CD4-positive, alpha-beta T cell (primary cell): ENCODE data around the gene FBXL15. TPM values are rescaled to one million over a fixed set of nuclear protein-coding genes. Genes with fewer than 3 reads are reported as not detected.

Experiments used
- ATAC-seq: fragments of 200-7000 bp; cut with Tn5 transposase; one replicate; pipeline ENCODE4 v1.10.0; 2022; ENCODE audit warnings: mild to moderate bottlenecking; ENCODE audit not compliant: poor library complexity
- CTCF ChIA-PET: fragments of 350-600 bp; sonication (Branson Sonifier 250); formaldehyde crosslinking; loops from one replicate; lab custom pipeline; 2021; ENCODE audit warnings: antibody characterized with exemption, inconsistent platforms; lab: Charles Lee
- POLR2A ChIA-PET: fragments of 350-600 bp; sonication (Branson Sonifier 250); formaldehyde crosslinking; loops from one replicate; lab custom pipeline; 2021; ENCODE audit warnings: antibody characterized with exemption, inconsistent platforms; lab: Charles Lee
- DNase-seq, 14 experiments: peaks; one replicate each; pipeline ENCODE4 v3.0.0-alpha.2; 2013 to 2020; ENCODE audit warnings: mixed read lengths in 2 of 14
- H3K27ac ChIP-seq, 2 donors: one replicate each; pipeline versions ENCODE4 v1.5.1 to v1.7.0; 2013; ENCODE audit warnings: low read length in 2 of 2, low read depth in 1 of 2, mild to moderate bottlenecking in 1 of 2
- H3K27me3 ChIP-seq, 2 experiments: 1 replicate in 1 of 2; 2 replicates in 1 of 2; pipeline versions ENCODE4 v1.6.1 to v1.7.0; 2013; ENCODE audit warnings: low read length in 2 of 2, control low read depth in 1 of 2, mild to moderate bottlenecking in 1 of 2, moderate library complexity in 1 of 2; ENCODE audit not compliant: insufficient read depth in 2 of 2, control insufficient read depth in 1 of 2
- H3K36me3 ChIP-seq: one replicate; pipeline ENCODE4 v1.6.1; 2013; ENCODE audit warnings: low read length, control low read depth; ENCODE audit not compliant: insufficient read depth
- H3K4me1 ChIP-seq: one replicate; pipeline ENCODE4 v1.6.1; 2013; ENCODE audit warnings: low read length, control low read depth; ENCODE audit not compliant: insufficient read depth
- H3K4me3 ChIP-seq: one replicate; pipeline ENCODE4 v1.5.1; 2013; ENCODE audit warnings: mild to moderate bottlenecking, low read length, moderate library complexity
- H3K9me3 ChIP-seq, 2 experiments: 1 replicate in 1 of 2; 2 replicates in 1 of 2; pipeline versions ENCODE4 v1.6.1 to v1.7.0; 2013; ENCODE audit warnings: low read length in 2 of 2, mild to moderate bottlenecking in 2 of 2, control low read depth in 1 of 2, moderate library complexity in 1 of 2; ENCODE audit not compliant: control insufficient read depth in 1 of 2, insufficient read depth in 1 of 2
- H3K27ac Mint-ChIP-seq: one replicate; pipeline ENCODE4 v1.8.0; 2020; ENCODE audit warnings: mixed read lengths
- H3K27me3 Mint-ChIP-seq: one replicate; pipeline ENCODE4 v1.8.0; 2021; ENCODE audit warnings: mixed read lengths
- H3K36me3 Mint-ChIP-seq: one replicate; pipeline ENCODE4 v1.8.0; 2021; ENCODE audit warnings: low read depth, mixed read lengths
- H3K4me1 Mint-ChIP-seq: one replicate; pipeline ENCODE4 v1.8.0; 2021; ENCODE audit warnings: low read depth, mixed read lengths
- H3K4me3 Mint-ChIP-seq: one replicate; pipeline ENCODE4 v1.8.0; 2020; ENCODE audit warnings: mild to moderate bottlenecking, mixed read lengths
- H3K9me3 Mint-ChIP-seq: one replicate; pipeline ENCODE4 v1.8.0; 2020; ENCODE audit warnings: mixed read lengths
- intact Hi-C, 2 experiments: fragments of 100-400 bp; cut with DNase I in 1 of 2; cut with micrococcal nuclease in 1 of 2; formaldehyde crosslinking; loops; one replicate each; pipeline versions ENCODE4 v1.15.1 to v1.9.0; 2023 to 2025; cut with DNase I, micrococcal nuclease
- total RNA-seq, 174 experiments: library from RNA in 2 of 174; stranded (reverse) in 2 of 174; gene quantifications; one replicate each; pipeline ENCODE4 v1.2.3 and lab custom pipeline; 2021 to 2026
- TF ChIP-seq, protein P1 (sequence below): fragments of 200-600 bp; IDR thresholded peaks from one replicate; pipeline ENCODE4 v1.8.0; 2022; ENCODE audit warnings: antibody characterized with exemption, mild to moderate bottlenecking

FBXL15 gene
- total RNA-seq, 2 experiments from 2014 or later: 10.2 to 10.4 TPM

DNA sequence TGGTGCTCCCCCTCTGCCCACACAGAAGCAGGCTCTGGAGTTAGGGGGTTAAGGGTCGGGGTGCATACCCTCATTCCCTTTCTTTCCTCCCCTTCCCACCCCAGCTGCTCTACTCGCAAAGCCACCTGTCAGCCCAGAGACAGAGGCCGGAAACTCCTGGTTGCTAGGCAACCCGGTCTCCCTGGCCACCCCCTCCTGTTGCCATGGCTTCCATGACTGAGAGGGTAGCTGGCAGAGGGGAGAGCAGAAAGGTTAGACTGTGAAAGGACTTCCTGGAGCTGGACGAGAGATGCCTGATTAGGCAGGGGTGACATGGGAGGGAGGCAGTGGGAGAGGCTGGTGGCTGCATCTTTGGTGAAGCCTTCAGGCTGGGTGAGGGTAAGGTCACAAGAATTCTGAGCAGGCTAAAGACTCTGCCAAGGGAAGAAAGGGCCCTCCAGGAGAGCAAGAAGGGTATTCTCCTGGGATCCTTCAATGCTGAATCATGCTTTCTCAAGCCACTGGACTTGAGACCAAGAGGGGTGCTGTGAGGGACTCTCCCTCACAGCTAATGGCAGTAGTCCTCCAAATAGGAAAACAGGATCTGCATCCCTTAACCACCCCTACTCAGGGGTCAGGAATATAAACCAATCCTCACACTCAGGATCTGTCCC is 7.5 kb upstream of the FBXL15 start:
- peaks cover 63% of the 10 kb centered on the region for H3K27me3 Mint-ChIP-seq
- Histone ChIP-seq H3K4me3 (no peak overlapping the region), H3K27ac (no peak overlapping the region), H3K36me3 (no peaks in the 10 kb centered on the region), H3K27me3 (peaks cover 26 to 34% of the 10 kb centered on the region in 2 experiments), H3K4me1 (peaks cover 45% of the 10 kb centered on the region), H3K9me3 (peaks cover 0 to 21% of the 10 kb centered on the region in 2 experiments)
- ChIA-PET CTCF (interaction anchor here (1.3 to 2.5 kb wide), 2 partner anchors 9 to 14 kb away, joined by 5 to 7 read pairs; no protein-coding TSS in a partner anchor), POLR2A (interaction anchor here (1.0 to 1.7 kb wide), 4 partner anchors 13 to 37 kb away, joined by 3 to 5 read pairs (median 4); partner anchors contain the start of gene CUEDC2)
- TF ChIP-seq, protein P1, sequence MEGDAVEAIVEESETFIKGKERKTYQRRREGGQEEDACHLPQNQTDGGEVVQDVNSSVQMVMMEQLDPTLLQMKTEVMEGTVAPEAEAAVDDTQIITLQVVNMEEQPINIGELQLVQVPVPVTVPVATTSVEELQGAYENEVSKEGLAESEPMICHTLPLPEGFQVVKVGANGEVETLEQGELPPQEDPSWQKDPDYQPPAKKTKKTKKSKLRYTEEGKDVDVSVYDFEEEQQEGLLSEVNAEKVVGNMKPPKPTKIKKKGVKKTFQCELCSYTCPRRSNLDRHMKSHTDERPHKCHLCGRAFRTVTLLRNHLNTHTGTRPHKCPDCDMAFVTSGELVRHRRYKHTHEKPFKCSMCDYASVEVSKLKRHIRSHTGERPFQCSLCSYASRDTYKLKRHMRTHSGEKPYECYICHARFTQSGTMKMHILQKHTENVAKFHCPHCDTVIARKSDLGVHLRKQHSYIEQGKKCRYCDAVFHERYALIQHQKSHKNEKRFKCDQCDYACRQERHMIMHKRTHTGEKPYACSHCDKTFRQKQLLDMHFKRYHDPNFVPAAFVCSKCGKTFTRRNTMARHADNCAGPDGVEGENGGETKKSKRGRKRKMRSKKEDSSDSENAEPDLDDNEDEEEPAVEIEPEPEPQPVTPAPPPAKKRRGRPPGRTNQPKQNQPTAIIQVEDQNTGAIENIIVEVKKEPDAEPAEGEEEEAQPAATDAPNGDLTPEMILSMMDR: no peak
- H3K9me3 Mint-ChIP-seq: no peaks in the 10 kb centered on the region
- ATAC-seq (no peak), DNase-seq (peak in 5 of 14 experiments; percentile 35 to 79 (median 57))
- H3K4me3 Mint-ChIP-seq: peak overlapping the region; percentile 51
- peaks cover 7% of the 10 kb centered on the region for H3K36me3 Mint-ChIP-seq
- intact Hi-C loops: no loop called here
- H3K27ac Mint-ChIP-seq: peak overlapping the region; percentile 52
- peaks cover 32% of the 10 kb centered on the region for H3K4me1 Mint-ChIP-seq

DNA sequence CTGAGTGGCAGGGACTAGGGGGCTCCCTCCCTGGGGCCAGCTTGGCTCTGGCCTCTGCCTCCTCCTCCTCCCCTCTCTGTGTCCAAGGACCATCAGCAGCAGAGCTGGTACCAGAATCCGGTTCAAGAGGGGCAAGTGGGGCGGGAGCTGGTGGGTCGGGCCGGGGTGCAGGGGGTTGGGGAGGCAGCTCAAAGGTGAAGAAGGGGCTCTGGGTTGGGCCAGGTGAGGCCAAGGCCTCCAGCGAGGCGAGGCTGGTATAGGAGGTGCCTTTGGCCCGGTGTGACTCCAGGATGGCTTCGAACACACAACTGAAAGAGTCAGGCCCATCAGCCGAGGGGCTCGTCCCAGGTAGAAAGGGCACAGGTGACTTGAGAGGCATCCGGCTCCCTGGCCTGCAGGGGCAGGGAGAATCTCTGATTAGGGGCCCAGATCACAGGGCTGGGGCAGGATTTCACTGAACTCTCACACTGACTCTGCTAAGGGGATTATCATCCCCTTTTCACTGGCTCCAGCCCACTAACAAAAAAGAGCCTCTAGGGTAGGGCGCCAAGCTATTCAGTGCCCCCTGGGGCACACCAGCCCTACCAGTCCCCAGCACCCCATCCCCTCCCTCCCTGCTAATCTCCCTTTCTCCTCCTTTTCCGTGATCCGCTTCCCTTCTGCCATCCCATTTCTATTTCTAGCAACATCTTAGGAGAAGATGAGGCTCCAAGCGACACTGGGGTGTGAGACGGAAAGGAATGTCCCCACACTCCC is 6.7 kb upstream of the FBXL15 start:
- Mint-ChIP-seq H3K4me3 (no peak overlapping the region), H3K36me3 (peaks cover 7% of the 10 kb centered on the region), H3K9me3 (no peaks in the 10 kb centered on the region), H3K4me1 (peaks cover 29% of the 10 kb centered on the region), H3K27ac (no peak overlapping the region), H3K27me3 (peaks cover 61% of the 10 kb centered on the region)
- peaks cover 44% of the 10 kb centered on the region for H3K4me1 ChIP-seq
- H3K9me3 ChIP-seq: peaks cover 0 to 19% of the 10 kb centered on the region in 2 experiments
- POLR2A ChIA-PET: interaction anchor here (1.0 kb wide), 1 partner anchor 19 kb away, joined by 3 read pairs; no protein-coding TSS in a partner anchor
- DNase-seq (peak in 1 of 14 experiments; percentile 25), ATAC-seq (no peak)
- peaks cover 30 to 34% of the 10 kb centered on the region in 2 experiments for H3K27me3 ChIP-seq
- no peak overlapping the region for H3K27ac ChIP-seq
- H3K36me3 ChIP-seq: no peaks in the 10 kb centered on the region
- intact Hi-C loops: no loop called here
- TF ChIP-seq, protein P1: no peak
- no peak overlapping the region for H3K4me3 ChIP-seq
- CTCF ChIA-PET: interaction anchor here (2.5 kb wide), 1 partner anchor 8 kb away, joined by 7 read pairs; no protein-coding TSS in a partner anchor

DNA sequence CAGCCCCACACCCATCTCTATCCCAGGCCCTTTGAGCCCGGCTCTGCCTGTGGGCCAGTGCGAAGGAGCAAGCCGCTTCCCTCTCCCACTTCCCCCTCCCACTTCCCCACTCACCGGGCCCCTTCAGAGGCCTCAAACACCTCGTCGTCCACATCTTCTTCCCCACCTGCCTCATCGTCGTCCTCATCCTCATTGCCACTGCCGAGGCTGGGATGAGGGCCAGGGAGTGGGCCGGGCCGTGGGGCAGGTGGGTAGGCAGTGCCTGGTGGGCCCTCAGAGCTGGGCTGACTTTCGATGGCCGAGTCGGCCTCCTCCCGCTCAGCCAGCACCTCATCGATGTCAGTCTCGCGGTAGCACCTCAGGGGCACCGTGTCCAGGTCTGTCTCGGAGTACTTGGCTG is 5.9 kb upstream of the FBXL15 start:
- no peak for ATAC-seq
- Histone ChIP-seq H3K9me3 (peaks cover 0 to 20% of the 10 kb centered on the region in 2 experiments), H3K27me3 (peaks cover 30 to 34% of the 10 kb centered on the region in 2 experiments), H3K4me3 (no peak overlapping the region), H3K36me3 (no peaks in the 10 kb centered on the region), H3K27ac (no peak overlapping the region), H3K4me1 (peaks cover 45% of the 10 kb centered on the region)
- TF ChIP-seq, protein P1: no peak
- Mint-ChIP-seq H3K27ac (no peak overlapping the region), H3K36me3 (peaks cover 6% of the 10 kb centered on the region), H3K9me3 (no peaks in the 10 kb centered on the region), H3K27me3 (peaks cover 57% of the 10 kb centered on the region), H3K4me1 (peaks cover 31% of the 10 kb centered on the region), H3K4me3 (no peak overlapping the region)
- intact Hi-C loops: loop anchor here in 1 of 2 experiments (5.0 kb wide), 1 partner anchor 52 kb away; no protein-coding TSS in a partner anchor
- CTCF ChIA-PET: interaction anchor here (0.9 kb wide), 1 partner anchor 11 kb away, joined by 3 read pairs; no protein-coding TSS in a partner anchor
- peak in 1 of 14 experiments; percentile 22 for DNase-seq
- POLR2A ChIA-PET: no interaction called here
